ENCODE measurements around the gene CDK18.

DNA sequence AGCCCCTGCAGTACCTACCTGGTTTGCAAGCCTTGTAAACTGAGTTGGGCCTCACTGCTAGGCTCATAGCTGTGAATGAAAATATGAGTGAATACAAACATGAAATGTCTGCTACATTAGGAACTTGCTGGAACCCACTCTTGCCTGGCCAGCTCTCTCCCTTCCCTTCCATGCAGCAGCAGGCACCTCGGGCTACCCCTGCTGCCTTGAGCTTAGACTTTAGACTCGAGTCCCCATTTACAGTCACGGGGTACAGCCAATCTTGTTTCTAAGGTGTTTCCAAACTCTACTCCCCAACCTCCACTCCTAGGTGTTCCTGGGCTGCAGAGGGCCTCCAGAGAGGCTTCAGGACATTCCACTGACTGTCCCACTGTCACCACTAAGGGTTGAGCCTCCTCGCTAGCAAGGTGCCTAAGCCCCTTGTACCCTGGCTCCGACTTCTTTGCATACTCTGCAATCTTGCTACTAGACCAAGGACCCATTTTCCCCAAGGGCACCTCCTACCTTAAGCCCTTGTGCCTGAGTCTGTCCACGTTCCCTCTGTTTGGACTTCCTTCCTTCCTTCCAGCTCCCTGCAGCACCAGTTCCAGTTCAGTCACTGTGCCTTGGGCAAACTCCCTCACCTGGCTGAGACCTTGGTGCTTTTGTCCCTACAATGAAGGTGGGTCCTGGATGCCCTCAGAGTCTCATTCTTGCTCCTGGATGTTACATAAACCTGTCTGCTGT is 36.9 kb downstream of the CDK18 start:
- TF ChIP-seq, protein P1, sequence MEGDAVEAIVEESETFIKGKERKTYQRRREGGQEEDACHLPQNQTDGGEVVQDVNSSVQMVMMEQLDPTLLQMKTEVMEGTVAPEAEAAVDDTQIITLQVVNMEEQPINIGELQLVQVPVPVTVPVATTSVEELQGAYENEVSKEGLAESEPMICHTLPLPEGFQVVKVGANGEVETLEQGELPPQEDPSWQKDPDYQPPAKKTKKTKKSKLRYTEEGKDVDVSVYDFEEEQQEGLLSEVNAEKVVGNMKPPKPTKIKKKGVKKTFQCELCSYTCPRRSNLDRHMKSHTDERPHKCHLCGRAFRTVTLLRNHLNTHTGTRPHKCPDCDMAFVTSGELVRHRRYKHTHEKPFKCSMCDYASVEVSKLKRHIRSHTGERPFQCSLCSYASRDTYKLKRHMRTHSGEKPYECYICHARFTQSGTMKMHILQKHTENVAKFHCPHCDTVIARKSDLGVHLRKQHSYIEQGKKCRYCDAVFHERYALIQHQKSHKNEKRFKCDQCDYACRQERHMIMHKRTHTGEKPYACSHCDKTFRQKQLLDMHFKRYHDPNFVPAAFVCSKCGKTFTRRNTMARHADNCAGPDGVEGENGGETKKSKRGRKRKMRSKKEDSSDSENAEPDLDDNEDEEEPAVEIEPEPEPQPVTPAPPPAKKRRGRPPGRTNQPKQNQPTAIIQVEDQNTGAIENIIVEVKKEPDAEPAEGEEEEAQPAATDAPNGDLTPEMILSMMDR (IDR thresholded peaks at IDR 0.05): no peak
- TF ChIP-seq POLR2A (IDR thresholded peaks at IDR 0.05): no peak
- no peak for TF ChIP-seq POLR2AphosphoS5 (IDR thresholded peaks at IDR 0.05)
